Esophagus muscularis mucosa (tissue), 3 donors: ENCODE results near the gene TIMP2.

ENCODE experiments used
- POLR2A ChIP-seq: fragments of 450-650 bp; IDR thresholded peaks from one replicate; pipeline ENCODE4 v1.6.1; 2017; ENCODE audit warnings: antibody characterized with exemption, moderate library complexity, mild to moderate bottlenecking, low read depth
- POLR2AphosphoS5 ChIP-seq, 2 donors: sonication (generic); formaldehyde crosslinking; IDR thresholded peaks; one replicate each; pipeline ENCODE4 v1.6.1; 2017; ENCODE audit warnings: antibody characterized with exemption in 2 of 2
- TF ChIP-seq, protein P1 (sequence below), 3 experiments: fragments of 200-600 bp in 2 of 3; fragments of 450-650 bp in 1 of 3; sonication (generic) in 2 of 3; IDR thresholded peaks; one replicate each; pipeline ENCODE4 v1.5.1; 2017 to 2019; ENCODE audit warnings: antibody characterized with exemption in 3 of 3, mild to moderate bottlenecking in 2 of 3, moderate library complexity in 1 of 3

DNA sequence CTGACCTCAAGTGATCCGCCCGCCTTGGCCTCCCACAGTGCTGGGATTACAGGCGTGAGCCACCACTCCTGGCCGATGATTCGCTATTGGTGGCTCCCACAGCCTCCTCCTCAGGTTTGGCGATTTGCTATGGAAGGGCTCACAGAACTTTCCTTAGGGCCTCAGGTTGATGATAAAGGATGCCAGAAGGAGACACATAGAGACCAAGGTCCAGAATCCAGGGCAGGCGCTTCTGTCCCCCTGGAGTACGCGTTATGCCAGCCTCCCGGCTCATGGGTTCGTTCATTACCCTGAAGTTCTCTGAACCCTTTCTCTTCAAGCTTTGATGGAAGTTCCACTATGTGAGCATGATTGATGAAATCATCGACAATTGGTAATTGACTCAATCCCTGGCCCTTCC lies 34.6 kb upstream of the TIMP2 start:
- TF ChIP-seq, protein P1, sequence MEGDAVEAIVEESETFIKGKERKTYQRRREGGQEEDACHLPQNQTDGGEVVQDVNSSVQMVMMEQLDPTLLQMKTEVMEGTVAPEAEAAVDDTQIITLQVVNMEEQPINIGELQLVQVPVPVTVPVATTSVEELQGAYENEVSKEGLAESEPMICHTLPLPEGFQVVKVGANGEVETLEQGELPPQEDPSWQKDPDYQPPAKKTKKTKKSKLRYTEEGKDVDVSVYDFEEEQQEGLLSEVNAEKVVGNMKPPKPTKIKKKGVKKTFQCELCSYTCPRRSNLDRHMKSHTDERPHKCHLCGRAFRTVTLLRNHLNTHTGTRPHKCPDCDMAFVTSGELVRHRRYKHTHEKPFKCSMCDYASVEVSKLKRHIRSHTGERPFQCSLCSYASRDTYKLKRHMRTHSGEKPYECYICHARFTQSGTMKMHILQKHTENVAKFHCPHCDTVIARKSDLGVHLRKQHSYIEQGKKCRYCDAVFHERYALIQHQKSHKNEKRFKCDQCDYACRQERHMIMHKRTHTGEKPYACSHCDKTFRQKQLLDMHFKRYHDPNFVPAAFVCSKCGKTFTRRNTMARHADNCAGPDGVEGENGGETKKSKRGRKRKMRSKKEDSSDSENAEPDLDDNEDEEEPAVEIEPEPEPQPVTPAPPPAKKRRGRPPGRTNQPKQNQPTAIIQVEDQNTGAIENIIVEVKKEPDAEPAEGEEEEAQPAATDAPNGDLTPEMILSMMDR (IDR thresholded peaks at IDR 0.05): no peak
- TF ChIP-seq POLR2AphosphoS5 (IDR thresholded peaks at IDR 0.05) (no peak), POLR2A (no peak)
